Calu3 (cell line): ENCODE results near the gene PNPLA7. TPM values are rescaled to one million over a fixed set of nuclear protein-coding genes. Genes with fewer than 3 reads are reported as not detected.
A peak's percentile ranks its signal among the peaks of the same experiment; 100 is the strongest.

Experiments used
- BruUV-seq: library from RNA; stranded (reverse); fragments of 400-500 nt; replicated peaks from 2 replicates; lab custom pipeline; 2021; lab: Mats Ljungman, UMichigan
- CTCF ChIA-PET: fragments of 300-600 bp; sonication (Branson Sonifier 250); formaldehyde crosslinking; loops from one replicate; lab custom pipeline; 2022; ENCODE audit warnings: antibody characterized with exemption; lab: Charles Lee
- DNase-seq: peaks from one replicate; pipeline ENCODE4 v3.0.0; 2022
- H3K27ac Mint-ChIP-seq: one replicate; pipeline ENCODE4 v1.8.0; 2022; ENCODE audit warnings: mixed read lengths; ENCODE audit not compliant: unreplicated experiment
- H3K27me3 Mint-ChIP-seq: one replicate; pipeline ENCODE4 v1.8.0; 2022; ENCODE audit warnings: mixed read lengths; ENCODE audit not compliant: unreplicated experiment
- H3K36me3 Mint-ChIP-seq: one replicate; pipeline ENCODE4 v1.8.0; 2022; ENCODE audit warnings: mild to moderate bottlenecking, moderate library complexity, mixed read lengths; ENCODE audit not compliant: insufficient read depth, unreplicated experiment
- H3K4me1 Mint-ChIP-seq: one replicate; pipeline ENCODE4 v1.8.0; 2022; ENCODE audit warnings: mild to moderate bottlenecking, low read depth, mixed read lengths; ENCODE audit not compliant: unreplicated experiment
- H3K4me3 Mint-ChIP-seq: one replicate; pipeline ENCODE4 v1.8.0; 2022; ENCODE audit warnings: mild to moderate bottlenecking, low read depth, moderate library complexity, mixed read lengths; ENCODE audit not compliant: unreplicated experiment
- H3K9me3 Mint-ChIP-seq: one replicate; pipeline ENCODE4 v1.8.0; 2022; ENCODE audit warnings: low read depth, mixed read lengths; ENCODE audit not compliant: unreplicated experiment
- intact Hi-C: fragments of 100-400 bp; cut with micrococcal nuclease; formaldehyde crosslinking; loops from one replicate; pipeline ENCODE4 v1.10.0; 2022; ENCODE audit not compliant: unreplicated experiment
- total RNA-seq: library from RNA; stranded (reverse); gene quantifications from 2 replicates; pipeline ENCODE4 v1.2.3, GENCODE V29; 2022
- TF ChIP-seq, protein P1 (sequence below): fragments of 200-600 bp; IDR thresholded peaks from one replicate; pipeline ENCODE4 v1.8.0; 2022; ENCODE audit warnings: antibody characterized with exemption; ENCODE audit not compliant: unreplicated experiment

Gene PNPLA7
- total RNA-seq, 1 experiment from 2014 or later: 1.8 TPM

DNA sequence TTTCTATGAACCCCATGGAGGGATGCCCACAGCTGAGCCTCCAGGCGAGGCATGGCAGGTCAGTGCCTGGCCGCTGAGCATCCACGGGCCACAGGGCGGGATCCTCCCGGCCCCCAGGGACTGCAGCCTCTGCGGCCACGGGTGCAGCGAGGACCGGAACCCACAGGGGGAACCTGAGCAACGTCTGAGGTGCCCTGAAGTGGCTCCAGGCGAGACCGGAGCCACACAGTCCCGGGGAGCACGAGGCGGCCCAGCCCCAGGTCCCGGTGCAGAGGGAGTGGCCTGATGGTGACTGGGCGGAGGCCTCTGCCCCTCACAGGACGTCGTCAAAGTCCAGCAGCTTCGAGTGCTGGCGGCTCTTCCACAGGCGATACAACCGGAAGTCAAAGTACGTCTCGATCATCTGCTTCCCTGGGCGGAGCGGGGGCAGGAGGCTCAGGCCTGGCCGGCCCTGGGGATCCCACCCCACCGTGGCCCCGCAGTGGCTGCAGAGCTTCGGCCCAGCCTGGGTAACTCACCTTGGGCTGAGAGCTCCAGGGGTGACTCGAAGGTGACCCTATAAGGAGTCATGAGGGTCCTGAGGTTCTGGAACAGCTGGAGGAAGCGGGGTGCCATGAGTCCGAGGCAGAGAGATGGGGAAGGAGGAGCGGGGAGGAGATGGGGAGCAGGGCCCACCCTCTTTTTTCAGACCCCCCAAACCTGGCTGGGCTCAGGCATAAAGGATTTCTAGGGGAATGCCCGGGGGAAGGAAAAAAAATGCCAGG is 100.9 kb downstream of the PNPLA7 start:
- H3K27me3 Mint-ChIP-seq: no peaks in the 10 kb centered on the region
- H3K4me3 Mint-ChIP-seq: no peak overlapping the region

DNA sequence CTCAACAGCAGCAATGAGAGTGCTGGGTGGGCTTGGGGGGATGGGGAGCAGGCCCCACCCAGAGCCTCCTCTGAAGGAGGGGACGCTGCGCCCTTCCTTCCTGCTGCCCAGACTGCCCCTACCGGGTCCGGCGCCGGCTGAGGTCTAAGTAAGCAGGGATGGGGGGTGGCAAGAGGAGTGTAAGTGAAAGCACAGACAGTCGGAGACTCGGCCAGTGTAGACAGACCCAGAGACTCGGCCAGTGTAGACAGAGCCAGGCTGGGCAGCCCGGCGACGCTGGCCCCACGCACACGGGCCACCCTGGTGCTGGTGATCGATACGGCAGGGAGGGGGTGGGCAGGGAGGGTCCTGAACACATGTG is 101.6 kb downstream of the PNPLA7 start:
- Mint-ChIP-seq H3K36me3 (peaks cover 22% of the 10 kb centered on the region), H3K4me1 (no peaks in the 10 kb centered on the region), H3K9me3 (no peaks in the 10 kb centered on the region), H3K27me3 (no peaks in the 10 kb centered on the region), H3K27ac (no peak overlapping the region), H3K4me3 (no peak overlapping the region)
- no TSS peak for BruUV-seq
- CTCF ChIA-PET: no interaction called here
- no peak for DNase-seq
- intact Hi-C loops: no loop called here
- TF ChIP-seq, protein P1, sequence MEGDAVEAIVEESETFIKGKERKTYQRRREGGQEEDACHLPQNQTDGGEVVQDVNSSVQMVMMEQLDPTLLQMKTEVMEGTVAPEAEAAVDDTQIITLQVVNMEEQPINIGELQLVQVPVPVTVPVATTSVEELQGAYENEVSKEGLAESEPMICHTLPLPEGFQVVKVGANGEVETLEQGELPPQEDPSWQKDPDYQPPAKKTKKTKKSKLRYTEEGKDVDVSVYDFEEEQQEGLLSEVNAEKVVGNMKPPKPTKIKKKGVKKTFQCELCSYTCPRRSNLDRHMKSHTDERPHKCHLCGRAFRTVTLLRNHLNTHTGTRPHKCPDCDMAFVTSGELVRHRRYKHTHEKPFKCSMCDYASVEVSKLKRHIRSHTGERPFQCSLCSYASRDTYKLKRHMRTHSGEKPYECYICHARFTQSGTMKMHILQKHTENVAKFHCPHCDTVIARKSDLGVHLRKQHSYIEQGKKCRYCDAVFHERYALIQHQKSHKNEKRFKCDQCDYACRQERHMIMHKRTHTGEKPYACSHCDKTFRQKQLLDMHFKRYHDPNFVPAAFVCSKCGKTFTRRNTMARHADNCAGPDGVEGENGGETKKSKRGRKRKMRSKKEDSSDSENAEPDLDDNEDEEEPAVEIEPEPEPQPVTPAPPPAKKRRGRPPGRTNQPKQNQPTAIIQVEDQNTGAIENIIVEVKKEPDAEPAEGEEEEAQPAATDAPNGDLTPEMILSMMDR: no peak

More for the DNA sequence above, 100.9 kb downstream of the PNPLA7 start:
- CTCF ChIA-PET: no interaction called here
- H3K36me3 Mint-ChIP-seq: peaks cover 22% of the 10 kb centered on the region
- TF ChIP-seq, protein P1: no peak
- no peak for DNase-seq
- no peaks in the 10 kb centered on the region for H3K9me3 Mint-ChIP-seq
- H3K27ac Mint-ChIP-seq: no peak overlapping the region
- TSS peak; percentile 50 for BruUV-seq
- intact Hi-C loops: no loop called here
- H3K4me1 Mint-ChIP-seq: no peaks in the 10 kb centered on the region

DNA sequence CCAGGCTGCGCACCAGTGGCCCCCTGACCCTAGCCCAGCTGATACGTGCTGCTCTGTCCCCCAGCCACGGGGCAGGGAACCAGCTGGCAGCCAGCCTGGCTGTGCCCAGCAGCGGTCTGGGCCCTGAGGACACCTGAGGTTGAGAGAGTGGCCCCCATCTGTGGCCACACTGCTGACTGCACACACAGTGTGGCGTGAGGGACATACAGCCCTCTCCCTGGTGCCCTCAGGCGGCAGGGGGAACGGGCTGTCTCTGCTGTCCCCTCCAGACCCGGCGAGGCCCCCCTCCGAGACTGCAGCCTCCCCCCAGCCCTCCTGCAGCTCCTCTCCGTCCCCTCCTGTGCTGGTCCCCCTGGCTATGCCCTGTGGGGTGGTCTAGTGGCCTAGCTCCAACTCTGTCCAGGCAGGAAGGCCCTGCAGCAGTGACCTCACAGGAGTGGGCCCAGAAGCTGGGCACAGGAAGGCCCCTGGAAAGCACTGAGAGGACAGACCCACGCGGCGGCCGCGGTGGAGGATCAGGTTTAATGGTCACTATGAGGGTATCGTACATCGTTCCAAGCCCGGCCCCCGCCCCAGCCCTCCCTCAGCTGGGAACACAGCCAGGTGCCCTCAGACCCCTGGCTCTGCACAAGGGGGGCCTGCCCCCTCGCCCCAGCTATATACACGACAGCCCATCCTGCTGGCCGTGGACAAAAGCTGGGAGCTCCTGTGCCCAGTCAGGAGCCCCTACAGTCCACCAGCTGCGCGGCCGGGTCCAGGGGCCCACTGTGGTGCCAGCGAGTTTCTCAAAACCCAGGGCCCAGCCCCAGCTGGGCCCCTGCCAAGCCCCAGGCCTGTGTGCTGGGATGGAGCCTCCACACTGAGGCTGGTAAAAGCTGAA is 102.2 kb downstream of the PNPLA7 start:
- Mint-ChIP-seq H3K4me1 (no peaks in the 10 kb centered on the region), H3K27ac (no peak overlapping the region), H3K4me3 (no peak overlapping the region), H3K36me3 (peaks cover 22% of the 10 kb centered on the region), H3K27me3 (no peaks in the 10 kb centered on the region), H3K9me3 (no peaks in the 10 kb centered on the region)
- CTCF ChIA-PET: no interaction called here
- no peak for DNase-seq
- TF ChIP-seq, protein P1: no peak
- BruUV-seq: no TSS peak
- intact Hi-C loops: no loop called here

GRCh38 chr9:137446851-137447471 is 103.2 kb downstream of the PNPLA7 start:
- Mint-ChIP-seq H3K27ac (no peak overlapping the region), H3K4me3 (no peak overlapping the region), H3K4me1 (no peaks in the 10 kb centered on the region), H3K27me3 (no peaks in the 10 kb centered on the region), H3K9me3 (no peaks in the 10 kb centered on the region), H3K36me3 (peaks cover 24% of the 10 kb centered on the region)
- intact Hi-C loops: no loop called here
- DNase-seq: no peak
- TF ChIP-seq, protein P1: no peak
- no TSS peak for BruUV-seq
- CTCF ChIA-PET: no interaction called here
